ENCODE measurements around the gene ACACB.
"Not testable (repeated sequence)": the region's sequence is repeated elsewhere in the genome, so short reads cannot be mapped to it uniquely, and the experiment has no call there.

The ACACB gene

GRCh38 chr12:109140560-109140959, 24.2 kb downstream of the ACACB start:
- DNase-seq (ENCODE audit: low read depth in 2 of 2) = no peak

GRCh38 chr12:109144224-109144623, 27.8 kb downstream of the ACACB start:
- no peak for DNase-seq (ENCODE audit: low read depth in 2 of 2)

DNA sequence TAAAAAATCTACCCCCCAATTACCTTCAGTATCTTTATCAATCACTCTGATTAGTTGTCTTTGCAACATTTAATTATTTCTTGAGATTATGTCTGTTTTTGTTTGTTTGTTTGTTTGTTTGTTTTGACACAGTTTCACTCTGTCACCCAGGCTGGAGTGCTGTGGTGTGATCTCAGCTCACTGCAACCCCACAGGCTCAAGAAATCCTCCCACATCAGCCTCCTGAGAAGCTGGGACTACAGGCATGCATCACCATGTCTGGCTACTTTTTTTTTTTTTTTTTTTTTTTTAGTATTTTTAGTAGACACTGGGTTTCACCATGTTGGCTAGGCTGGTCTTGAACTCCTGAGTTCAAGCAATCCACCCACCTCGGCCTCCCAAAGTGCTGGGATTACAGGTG, 30.7 kb downstream of the ACACB start:
- DNase-seq (ENCODE audit: low read depth in 2 of 2) = not testable (repeated sequence)

- no peak for DNase-seq (ENCODE audit: low read depth in 2 of 2)
These were observed 31.6 kb downstream of the ACACB start for GRCh38 chr12:109147954-109148353.

DNA sequence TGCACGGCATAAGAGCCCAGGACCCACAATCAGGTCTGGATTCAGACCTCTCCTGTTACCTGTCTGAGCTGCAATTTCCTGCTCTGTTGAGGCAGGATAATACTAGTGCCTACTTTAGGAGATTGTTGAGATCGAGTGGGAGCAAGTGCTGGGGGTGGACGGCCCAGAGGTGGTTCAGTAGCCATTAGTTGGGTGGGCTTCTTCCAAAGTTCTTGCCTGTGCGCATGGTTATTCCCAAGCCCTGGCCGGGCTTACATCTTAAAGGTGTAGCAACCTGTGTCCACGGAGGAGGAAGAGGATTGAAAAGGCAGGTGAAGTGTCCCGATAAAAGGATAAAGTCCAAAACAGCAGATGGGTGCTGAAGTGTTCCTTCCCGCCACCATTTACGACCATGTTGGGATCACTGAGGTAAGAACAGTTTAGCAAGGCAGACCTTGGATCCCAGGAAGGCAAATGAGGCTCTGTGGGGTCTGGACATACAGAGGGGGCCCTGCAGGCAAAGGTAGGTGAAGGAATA, 33.8 kb downstream of the ACACB start:
- no peak for DNase-seq (ENCODE audit: low read depth in 2 of 2)

DNA sequence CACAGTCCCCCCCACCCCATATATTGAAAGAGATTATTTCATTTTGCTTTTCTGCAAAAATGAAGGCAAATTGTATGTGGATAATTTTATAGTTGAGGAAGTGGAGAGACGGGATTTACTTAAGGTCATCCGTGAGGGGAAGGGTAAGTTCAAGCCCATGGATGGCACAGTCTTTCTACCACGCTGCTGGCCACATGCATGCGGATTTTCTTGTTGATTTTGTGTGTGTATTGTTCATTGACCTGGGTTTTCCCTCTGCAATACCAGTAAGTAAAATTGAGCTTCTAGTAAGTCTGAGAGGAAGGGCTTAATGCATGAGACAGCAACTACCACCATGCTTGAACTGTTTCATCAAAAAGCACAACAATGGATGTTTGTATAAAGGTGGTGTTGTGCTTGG, 35.1 kb downstream of the ACACB start:
- DNase-seq (ENCODE audit: low read depth in 2 of 2) = no peak

GRCh38 chr12:109153821-109154441, 37.5 kb downstream of the ACACB start:
- DNase-seq (ENCODE audit: low read depth in 2 of 2) = peak in 1 of 2 donors; percentile 6

DNA sequence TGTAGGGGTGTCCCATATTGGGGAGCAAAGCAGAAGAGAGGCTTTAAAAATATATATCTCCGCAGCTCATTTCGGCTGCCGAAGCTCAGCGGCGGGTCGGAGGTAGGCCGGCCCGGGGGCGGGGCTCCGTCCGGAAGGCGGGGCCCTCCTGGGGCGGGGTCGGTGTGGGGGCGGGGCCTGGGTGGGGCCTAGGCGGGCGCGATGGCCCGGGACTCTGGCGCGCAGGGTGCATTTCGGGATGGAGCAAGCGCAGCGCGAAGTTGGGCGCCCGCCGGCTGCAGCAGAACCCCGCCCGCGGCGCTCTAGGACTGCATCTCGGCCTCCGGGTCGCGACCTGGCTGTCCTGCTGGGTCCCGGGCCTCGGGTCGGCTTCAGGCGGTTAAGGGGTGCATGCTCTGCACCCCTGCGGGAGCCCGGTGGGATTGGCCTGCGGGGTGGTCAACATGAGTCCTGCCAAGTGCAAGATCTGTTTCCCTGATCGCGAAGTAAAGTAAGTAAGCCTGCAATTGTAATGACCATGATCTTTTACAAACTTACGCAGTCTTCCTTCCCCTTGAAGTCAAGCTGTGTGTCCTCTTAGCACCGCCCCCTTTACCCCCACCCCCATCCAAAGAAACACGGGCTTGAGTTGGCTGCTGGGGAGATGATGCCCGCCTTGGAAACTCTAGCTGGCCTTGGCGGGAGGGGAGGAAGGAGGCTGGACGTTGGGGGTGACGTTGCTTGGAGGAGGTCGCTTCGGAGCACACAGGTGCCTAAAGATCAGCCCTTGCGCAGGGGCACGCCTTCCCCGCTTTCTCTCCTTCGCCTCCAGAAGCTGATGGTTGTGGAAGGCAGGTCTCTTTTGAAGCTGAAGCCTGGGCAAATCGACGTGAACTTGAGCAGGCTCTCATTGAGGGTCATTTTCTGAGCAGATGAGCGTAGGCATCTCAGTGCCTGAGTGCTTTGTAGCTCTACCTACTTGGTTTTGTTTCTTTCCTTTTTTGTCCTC, 38.4 kb downstream of the ACACB start:
- peak; percentile 74 to 82 for DNase-seq (ENCODE audit: low read depth in 2 of 2)

DNA sequence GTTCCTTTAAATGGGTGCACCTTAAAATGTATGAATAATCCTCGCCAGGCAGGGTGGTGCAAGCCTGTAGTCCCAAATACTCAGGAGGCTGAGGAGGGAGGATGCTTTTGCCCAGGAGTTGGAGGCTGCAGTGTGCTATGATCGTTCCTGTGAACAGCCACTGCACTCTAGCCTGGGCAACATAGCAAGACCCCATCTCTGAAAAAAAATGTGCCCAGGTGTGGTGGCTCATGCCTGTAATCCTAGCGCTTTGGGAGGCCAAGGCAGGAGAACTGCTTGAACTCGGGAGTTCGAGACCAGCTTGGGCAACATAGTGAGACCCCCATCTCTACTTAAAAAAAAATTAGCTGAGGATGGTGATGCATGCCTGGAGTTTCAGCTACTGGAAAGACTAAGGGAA, 39.6 kb downstream of the ACACB start:
- no peak for DNase-seq (ENCODE audit: low read depth in 2 of 2)

DNA sequence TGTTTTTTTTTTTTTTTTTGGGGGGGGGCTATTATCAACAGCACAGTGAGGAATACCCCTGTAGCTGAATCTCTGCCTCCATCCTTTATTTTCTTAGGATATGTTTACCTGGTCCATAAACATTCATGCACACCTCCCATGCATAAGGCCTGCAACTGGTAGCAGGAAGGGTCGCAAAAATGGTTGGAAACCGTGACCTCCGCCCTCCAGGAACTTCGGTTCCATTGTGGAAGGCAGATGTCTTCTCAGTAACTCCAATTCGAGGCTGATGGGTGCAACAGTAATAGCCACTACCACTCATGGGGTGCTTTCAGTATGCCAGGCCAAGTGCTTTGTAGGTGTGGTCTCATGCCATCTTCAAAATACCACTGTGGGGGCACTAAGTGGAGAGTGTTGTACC, 40.2 kb downstream of the ACACB start:
- DNase-seq (ENCODE audit: low read depth in 2 of 2) = no peak

GRCh38 chr12:109157986-109158385, 41.6 kb downstream of the ACACB start:
- no peak for DNase-seq (ENCODE audit: low read depth in 2 of 2)

DNA sequence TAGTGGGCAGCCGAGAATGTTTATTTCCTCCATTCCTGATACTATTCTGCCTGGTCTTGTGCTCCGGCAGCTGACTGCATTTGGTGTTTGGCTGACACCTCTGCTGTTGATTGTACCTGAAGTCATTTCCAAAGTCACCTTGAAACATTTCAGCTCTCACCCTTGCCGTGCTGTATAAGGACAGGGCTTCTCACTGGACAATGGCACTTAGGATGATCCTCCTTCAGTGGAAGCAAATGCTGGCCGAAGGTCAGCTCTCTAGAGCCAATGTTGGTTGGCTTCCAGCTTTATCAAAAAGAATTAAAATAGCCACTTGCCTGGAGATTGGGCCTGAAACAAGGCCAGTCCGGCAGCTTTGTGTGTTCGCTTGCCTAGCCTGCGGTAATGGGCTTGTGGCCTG, 44.0 kb downstream of the ACACB start:
- DNase-seq (ENCODE audit: low read depth in 2 of 2) = no peak

DNA sequence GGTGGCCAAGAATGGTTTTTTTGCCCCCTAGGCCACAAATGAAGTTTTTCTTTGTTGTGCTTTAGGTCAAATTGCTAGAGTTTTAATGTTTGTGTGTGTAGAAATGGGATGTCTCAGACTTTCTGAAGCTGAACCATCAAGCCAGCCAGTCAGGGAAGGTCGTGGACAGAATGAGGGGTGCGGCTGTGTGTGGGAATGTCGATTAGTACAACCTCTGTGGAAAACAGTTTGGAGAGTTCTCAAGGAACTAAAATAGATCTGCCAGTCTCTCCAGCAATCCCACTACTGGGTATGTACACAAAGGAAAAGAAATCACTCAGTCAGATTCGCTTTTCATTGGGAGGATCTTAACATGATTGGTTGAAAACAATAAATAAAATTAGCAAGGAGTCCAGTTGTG, 44.5 kb downstream of the ACACB start:
- DNase-seq (ENCODE audit: low read depth in 2 of 2) = no peak

- DNase-seq (ENCODE audit: low read depth in 2 of 2) = no peak
These were observed 46.2 kb downstream of the ACACB start for GRCh38 chr12:109162551-109162950.

- no peak for DNase-seq (ENCODE audit: low read depth in 2 of 2)
These were observed 46.8 kb downstream of the ACACB start for GRCh38 chr12:109163167-109163566.

DNA sequence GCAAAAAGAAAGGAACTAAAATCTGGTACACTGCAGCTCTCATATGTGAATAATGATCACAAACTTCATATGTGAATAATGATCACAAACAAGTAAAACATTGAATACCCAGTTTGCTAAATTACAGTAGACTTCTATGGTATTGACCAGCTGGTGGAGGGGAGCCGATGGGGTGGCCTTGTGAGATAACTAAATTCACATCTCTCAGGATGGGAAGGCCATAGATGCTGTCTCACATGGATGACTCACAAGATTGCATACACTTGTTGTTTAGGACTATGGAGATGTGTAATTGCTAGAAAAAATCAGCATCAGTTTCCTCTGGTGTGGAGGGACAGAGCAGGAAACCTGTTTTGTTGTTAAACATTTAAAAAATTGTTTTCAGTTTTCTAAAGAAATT, 49.2 kb downstream of the ACACB start:
- no peak for DNase-seq (ENCODE audit: low read depth in 2 of 2)

- no peak for DNase-seq (ENCODE audit: low read depth in 2 of 2)
These were observed 50.0 kb downstream of the ACACB start for GRCh38 chr12:109166371-109166770.

DNA sequence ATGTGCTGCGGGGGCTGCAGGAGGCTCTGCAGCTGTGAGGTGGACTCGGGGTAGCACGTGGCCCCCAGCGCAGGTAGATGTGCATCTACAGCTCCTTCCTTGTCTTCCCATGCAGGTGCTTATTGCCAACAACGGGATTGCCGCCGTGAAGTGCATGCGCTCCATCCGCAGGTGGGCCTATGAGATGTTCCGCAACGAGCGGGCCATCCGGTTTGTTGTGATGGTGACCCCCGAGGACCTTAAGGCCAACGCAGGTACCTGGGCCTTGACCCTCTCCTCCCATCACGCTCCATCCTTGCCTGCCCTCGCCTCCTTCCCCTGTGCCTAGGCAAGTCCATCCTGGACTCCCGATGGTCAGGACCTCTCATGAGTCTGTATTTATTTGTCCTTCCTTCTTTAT, 51.4 kb downstream of the ACACB start:
- DNase-seq (ENCODE audit: low read depth in 2 of 2) = no peak

GRCh38 chr12:109169262-109169661, 52.9 kb downstream of the ACACB start:
- no peak for DNase-seq (ENCODE audit: low read depth in 2 of 2)

- DNase-seq (ENCODE audit: low read depth in 2 of 2) = no peak
These were observed 53.3 kb downstream of the ACACB start for GRCh38 chr12:109169686-109170085.

DNA sequence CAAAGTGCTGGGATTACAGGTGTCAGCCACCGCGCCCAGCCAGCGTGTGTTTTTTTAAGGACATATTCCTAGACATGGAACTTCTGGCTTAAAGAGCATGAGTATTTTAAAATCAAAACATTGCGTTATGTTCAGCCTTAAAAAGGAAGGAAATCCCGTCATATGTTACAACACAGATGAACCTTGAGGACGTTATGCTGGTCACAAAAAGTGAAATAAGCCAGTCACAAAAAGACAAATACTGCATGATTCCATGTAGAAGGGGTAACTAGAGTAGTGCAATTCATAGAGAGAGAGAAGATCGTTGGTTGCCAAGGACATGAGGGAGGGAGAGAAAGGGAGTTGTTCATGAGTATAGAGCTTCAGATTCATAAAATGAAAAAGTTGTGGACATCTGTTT, 53.9 kb downstream of the ACACB start:
- DNase-seq (ENCODE audit: low read depth in 2 of 2) = no peak

DNA sequence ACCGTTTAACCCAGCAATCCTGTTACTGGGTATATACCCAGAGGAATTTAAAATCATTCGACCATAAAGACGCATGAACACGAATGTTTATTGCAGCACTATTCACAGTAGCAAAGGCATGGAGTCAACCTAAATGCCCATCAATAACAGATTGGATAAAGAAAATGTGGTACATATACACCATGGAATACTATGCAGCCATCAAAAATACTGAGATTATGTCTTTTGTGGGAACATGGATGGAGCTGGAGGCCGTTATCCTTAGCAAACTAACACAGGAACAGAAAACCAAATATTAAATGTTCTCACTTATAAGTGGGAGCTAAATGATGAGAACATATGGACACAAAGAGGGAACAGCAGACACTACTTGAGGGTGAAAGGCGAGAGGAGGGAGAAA, 56.4 kb downstream of the ACACB start:
- not testable (repeated sequence) for DNase-seq (ENCODE audit: low read depth in 2 of 2)

Data from stimulated activated CD4-positive, alpha-beta T cell treated with anti-CD3 and anti-CD28 coated beads, Interleukin-1b, Interleukin-23, amount 100 ng/mL, for 4 hours (primary cell).